ENCODE measurements around the gene AP3B1. TPM values are rescaled to one million over a fixed set of nuclear protein-coding genes. Genes with fewer than 3 reads are reported as not detected.

Gene AP3B1, protein sequence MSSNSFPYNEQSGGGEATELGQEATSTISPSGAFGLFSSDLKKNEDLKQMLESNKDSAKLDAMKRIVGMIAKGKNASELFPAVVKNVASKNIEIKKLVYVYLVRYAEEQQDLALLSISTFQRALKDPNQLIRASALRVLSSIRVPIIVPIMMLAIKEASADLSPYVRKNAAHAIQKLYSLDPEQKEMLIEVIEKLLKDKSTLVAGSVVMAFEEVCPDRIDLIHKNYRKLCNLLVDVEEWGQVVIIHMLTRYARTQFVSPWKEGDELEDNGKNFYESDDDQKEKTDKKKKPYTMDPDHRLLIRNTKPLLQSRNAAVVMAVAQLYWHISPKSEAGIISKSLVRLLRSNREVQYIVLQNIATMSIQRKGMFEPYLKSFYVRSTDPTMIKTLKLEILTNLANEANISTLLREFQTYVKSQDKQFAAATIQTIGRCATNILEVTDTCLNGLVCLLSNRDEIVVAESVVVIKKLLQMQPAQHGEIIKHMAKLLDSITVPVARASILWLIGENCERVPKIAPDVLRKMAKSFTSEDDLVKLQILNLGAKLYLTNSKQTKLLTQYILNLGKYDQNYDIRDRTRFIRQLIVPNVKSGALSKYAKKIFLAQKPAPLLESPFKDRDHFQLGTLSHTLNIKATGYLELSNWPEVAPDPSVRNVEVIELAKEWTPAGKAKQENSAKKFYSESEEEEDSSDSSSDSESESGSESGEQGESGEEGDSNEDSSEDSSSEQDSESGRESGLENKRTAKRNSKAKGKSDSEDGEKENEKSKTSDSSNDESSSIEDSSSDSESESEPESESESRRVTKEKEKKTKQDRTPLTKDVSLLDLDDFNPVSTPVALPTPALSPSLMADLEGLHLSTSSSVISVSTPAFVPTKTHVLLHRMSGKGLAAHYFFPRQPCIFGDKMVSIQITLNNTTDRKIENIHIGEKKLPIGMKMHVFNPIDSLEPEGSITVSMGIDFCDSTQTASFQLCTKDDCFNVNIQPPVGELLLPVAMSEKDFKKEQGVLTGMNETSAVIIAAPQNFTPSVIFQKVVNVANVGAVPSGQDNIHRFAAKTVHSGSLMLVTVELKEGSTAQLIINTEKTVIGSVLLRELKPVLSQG
- 37.6 and 47.5 TPM in 2 replicates for total RNA-seq (2014; rRNA removed; shearing (Covaris generic); ENCODE audit: low replicate concordance)

DNA sequence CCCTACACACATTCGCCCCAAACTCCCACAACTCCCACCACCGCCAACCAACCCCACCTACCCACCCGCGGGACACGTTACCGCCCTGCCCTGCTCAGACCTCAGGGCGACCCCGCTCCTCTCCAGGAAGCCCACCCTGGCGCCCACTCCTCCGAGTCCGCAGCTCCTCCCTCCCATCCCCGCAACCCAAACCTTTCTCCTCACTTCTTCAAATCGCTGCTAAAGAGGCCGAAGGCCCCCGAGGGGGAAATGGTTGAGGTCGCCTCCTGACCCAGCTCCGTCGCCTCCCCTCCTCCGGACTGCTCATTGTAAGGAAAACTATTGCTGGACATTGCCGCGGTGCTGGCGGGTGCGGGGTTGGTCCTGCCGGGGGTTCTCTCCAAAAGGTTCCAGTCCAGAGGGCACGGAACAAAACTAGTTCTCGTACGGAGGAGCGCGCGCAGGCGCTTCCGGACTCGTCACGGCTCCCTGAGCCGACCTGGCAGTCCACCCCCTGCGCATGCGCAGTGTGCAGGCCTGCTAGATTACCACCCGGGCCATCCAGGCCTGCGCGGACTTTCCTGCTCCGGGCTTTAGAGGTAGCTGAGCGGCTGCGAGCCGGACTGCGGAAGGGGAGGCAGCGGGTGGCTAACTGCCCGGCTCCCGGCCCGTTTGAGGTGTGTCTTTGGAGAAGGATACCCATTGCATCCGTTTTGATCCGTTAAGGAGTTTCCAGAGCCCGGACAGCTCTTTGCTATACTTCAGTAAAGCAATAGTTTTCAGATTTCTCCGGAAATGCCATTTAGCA, at the start of gene AP3B1:
TSS of gene AP3B1 (minus strand) at position 451 of the 787 bp plus-strand sequence. CDS start at position 332, 119 bp downstream.
- in situ Hi-C loops (cut with HindIII; ENCODE audit: low pct_unique_long_range_greater_than_20kb, low sequenced_read_pairs): no loop called here
- peak; percentile 97 for DNase-seq (ENCODE audit: low read depth)

DNA sequence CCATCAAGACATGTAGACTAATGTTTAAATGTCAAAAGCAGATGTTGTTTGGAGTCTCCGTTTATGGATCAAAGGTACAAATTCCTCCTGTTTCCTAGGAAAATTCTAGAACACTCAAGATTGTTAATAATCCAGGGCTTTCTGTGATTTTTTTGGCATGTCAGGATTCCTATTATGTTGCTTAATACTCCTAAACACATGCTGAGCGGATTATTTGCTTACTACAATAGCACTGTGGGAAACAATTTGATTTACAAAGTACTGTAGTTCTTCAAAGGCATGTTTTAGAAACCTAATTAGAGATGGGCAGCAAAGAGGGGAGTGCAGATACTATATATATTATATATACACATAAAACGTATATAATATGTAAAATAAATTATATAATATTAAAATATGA, 46.9 kb upstream of the AP3B1 start:
- in situ Hi-C loops (cut with HindIII; ENCODE audit: low pct_unique_long_range_greater_than_20kb, low sequenced_read_pairs): no loop called here
- no peak for DNase-seq (ENCODE audit: low read depth)

DNA sequence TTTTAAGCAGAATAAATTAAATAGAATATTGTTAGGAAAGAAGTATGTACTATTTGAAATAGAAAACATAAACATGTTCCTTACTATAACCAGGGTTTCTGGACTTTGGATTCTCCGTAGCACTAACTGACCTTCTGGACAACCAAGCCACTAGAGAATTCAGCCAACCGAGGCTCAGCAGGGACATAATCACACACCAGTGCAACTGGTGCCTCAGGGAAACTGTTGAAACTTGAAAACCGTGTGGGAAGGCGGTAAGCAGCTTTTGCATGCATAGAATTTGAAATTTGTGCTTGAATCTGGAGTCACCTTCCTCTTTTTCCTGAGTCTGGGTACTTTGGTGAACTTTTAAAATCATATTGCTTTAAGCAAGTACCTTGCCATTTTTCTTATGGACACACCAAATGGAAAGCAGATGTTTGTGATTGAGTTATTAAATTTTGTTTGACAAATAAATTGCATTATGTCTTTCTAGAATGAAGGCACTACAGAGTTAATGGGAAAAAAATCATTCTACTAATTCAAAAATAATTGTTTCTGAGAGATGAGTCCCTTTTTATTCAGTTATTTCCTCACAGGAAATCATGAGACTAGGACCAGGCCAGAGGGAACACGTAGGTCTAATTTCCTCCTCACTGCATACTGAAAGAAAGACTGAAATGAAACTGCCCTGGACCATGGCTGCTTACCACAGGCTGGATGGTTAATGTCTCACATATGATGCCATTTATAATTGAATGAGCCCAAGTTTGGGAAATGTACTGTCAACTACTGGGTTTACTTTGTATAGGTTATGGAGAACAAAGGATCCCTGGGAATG, 45.3 kb upstream of the AP3B1 start:
- DNase-seq (ENCODE audit: low read depth): no peak
- in situ Hi-C loops (cut with HindIII; ENCODE audit: low pct_unique_long_range_greater_than_20kb, low sequenced_read_pairs): no loop called here

DNA sequence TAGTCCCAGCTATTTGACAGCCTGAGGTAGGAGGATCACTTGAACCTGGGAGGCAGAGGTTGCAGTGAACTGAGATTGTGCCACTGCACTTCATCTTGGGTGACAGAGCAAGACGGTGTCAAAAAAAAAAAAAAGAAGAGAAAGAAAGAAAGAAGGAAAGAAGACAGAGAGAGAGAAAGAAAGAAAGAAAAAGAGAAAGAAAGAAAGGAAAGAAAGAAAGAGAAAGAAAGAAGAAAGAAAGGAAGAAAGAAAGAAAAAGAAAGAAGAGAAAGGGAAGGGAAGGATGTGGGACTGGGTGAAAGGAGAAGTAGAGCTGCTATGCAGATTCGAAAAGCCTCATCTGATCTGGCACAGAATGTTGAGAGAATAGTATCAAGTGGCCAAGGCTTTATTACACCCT, 42.2 kb upstream of the AP3B1 start:
- DNase-seq (ENCODE audit: low read depth): no peak
- in situ Hi-C loops (cut with HindIII; ENCODE audit: low pct_unique_long_range_greater_than_20kb, low sequenced_read_pairs): no loop called here

GRCh38 chr5:78335976-78336375, 41.5 kb upstream of the AP3B1 start:
- DNase-seq (ENCODE audit: low read depth): no peak
- in situ Hi-C loops (cut with HindIII; ENCODE audit: low pct_unique_long_range_greater_than_20kb, low sequenced_read_pairs): no loop called here

GRCh38 chr5:78334811-78335210, 40.3 kb upstream of the AP3B1 start:
- no peak for DNase-seq (ENCODE audit: low read depth)
- in situ Hi-C loops (cut with HindIII; ENCODE audit: low pct_unique_long_range_greater_than_20kb, low sequenced_read_pairs): no loop called here

GRCh38 chr5:78331523-78332080, 37.1 kb upstream of the AP3B1 start:
- in situ Hi-C loops (cut with HindIII; ENCODE audit: low pct_unique_long_range_greater_than_20kb, low sequenced_read_pairs): no loop called here
- DNase-seq (ENCODE audit: low read depth): no peak

DNA sequence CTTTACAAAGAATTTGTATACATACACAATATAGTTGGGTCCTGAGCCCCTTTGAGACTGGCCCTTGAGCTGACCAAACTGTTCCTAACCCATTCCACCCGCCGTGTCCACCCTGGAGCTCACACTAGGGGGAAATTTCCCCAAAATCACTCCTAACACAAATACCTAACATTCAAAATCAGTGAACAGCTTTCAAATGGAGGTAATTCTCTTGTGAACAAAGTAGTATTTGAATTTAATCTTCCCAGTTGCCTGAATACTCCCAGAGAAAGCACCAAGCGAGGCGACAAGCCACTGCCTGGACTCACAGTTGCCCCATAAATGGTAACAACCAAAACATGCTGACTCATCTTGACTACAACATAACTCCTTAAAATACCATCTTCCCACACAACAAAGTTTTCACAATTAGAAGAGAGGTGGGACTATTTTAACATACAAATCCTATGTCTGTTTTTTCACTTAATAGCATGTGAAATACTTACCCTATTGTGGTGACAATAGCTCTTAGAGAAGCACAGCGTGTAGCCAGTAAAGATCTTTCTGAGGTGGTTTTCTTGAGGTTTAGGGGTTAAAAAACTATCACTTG, 34.2 kb upstream of the AP3B1 start:
- no peak for DNase-seq (ENCODE audit: low read depth)
- in situ Hi-C loops (cut with HindIII; ENCODE audit: low pct_unique_long_range_greater_than_20kb, low sequenced_read_pairs): no loop called here

GRCh38 chr5:78327761-78328510, 33.4 kb upstream of the AP3B1 start:
- DNase-seq (ENCODE audit: low read depth): no peak
- in situ Hi-C loops (cut with HindIII; ENCODE audit: low pct_unique_long_range_greater_than_20kb, low sequenced_read_pairs): no loop called here

GRCh38 chr5:78326930-78327329, 32.4 kb upstream of the AP3B1 start:
- no peak for DNase-seq (ENCODE audit: low read depth)
- in situ Hi-C loops (cut with HindIII; ENCODE audit: low pct_unique_long_range_greater_than_20kb, low sequenced_read_pairs): no loop called here

DNA sequence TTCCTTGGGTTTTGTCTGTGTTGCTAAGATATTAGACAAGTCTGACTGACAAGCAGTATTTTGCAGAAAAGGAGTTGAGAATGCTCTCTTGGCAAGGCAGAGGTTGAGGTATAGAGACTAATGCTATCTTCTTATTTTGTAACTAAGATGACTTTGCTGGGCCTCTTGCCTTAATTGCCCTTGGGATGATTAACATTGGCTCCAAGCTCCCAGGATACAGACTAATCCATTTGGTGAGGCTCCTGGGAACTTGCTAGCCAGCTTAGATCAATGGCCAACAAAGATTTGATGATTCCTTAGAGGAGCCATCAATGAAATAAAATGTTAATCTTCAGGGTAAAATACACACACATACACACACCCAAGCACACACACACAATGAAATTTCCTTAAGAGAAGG, 28.7 kb upstream of the AP3B1 start:
- in situ Hi-C loops (cut with HindIII; ENCODE audit: low pct_unique_long_range_greater_than_20kb, low sequenced_read_pairs): no loop called here
- no peak for DNase-seq (ENCODE audit: low read depth)

- no peak for DNase-seq (ENCODE audit: low read depth)
- in situ Hi-C loops (cut with HindIII; ENCODE audit: low pct_unique_long_range_greater_than_20kb, low sequenced_read_pairs): no loop called here
Observed at GRCh38 chr5:78320401-78320800, 25.9 kb upstream of the AP3B1 start.

DNA sequence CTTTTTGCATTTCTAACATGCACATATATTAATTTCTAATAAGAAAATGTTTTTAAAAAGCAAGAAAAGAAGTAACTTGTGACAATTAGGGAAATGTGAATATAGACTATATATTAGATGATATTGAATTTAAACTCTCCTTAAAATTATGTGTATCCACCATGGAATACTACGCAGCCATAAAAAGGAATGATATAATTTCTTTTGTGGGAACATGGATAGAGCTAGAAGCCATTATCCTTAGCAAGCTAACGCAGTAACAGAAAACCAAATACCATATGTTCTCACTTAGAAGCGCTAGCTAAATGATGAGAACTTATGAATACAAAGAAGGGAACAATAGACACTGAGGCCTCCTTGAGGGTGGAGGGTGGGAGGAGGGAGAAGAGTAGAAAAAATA, 23.8 kb upstream of the AP3B1 start:
- in situ Hi-C loops (cut with HindIII; ENCODE audit: low pct_unique_long_range_greater_than_20kb, low sequenced_read_pairs): no loop called here

GRCh38 chr5:78317515-78317914, 23.0 kb upstream of the AP3B1 start:
- no peak for DNase-seq (ENCODE audit: low read depth)
- in situ Hi-C loops (cut with HindIII; ENCODE audit: low pct_unique_long_range_greater_than_20kb, low sequenced_read_pairs): no loop called here

More for the DNA sequence above, 23.8 kb upstream of the AP3B1 start:
- DNase-seq (ENCODE audit: low read depth): no peak

DNA sequence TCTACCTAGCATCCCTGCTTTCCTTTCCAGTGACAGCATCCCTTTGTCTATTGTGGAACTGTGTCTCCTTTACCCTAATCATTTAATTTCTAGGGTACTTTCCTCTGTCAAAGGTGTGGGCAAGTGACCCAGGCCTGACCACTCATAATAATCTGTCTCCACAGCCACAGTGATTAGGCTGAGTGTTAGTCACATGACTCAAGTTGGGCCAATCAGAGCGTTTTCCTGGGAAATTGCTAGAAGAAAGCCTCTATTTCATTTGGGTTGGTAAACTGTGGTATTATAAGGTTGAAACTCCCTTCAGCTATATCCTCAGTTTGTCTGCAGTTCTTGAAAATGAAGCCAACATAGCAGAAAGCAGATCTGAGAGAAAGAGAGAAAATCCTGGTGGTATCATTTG, 14.2 kb upstream of the AP3B1 start:
- in situ Hi-C loops (cut with HindIII; ENCODE audit: low pct_unique_long_range_greater_than_20kb, low sequenced_read_pairs): no loop called here
- no peak for DNase-seq (ENCODE audit: low read depth)

- in situ Hi-C loops (cut with HindIII; ENCODE audit: low pct_unique_long_range_greater_than_20kb, low sequenced_read_pairs): no loop called here
- DNase-seq (ENCODE audit: low read depth): no peak
Observed at GRCh38 chr5:78300464-78301045, 6.1 kb upstream of the AP3B1 start.

Data from Caki2 (cell line).